Testis (tissue), 3 donors: ENCODE results near the gene CATSPERE. TPM values are rescaled to one million over a fixed set of nuclear protein-coding genes. Genes with fewer than 3 reads are reported as not detected.

Source experiments
- DNase-seq: peaks from one replicate; pipeline ENCODE4 v3.0.0-alpha.2; 2019
- H3K27ac ChIP-seq, 2 donors: fragments of 200-600 bp; sonication (generic); one replicate each; pipeline ENCODE4 v1.5.1; 2019
- H3K27me3 ChIP-seq: fragments of 200-600 bp; sonication (generic); one replicate; pipeline ENCODE4 v1.5.1; 2019
- H3K36me3 ChIP-seq: fragments of 200-600 bp; sonication (generic); one replicate; pipeline ENCODE4 v1.5.1; 2017; ENCODE audit warnings: low read depth; ENCODE audit errors: missing control alignments
- H3K4me1 ChIP-seq: fragments of 200-600 bp; sonication (generic); one replicate; pipeline ENCODE4 v1.5.1; 2019
- H3K4me3 ChIP-seq, 2 donors: fragments of 200-600 bp; sonication (generic); one replicate each; pipeline ENCODE4 v1.5.1; 2017 to 2019
- H3K9me3 ChIP-seq: fragments of 200-600 bp; sonication (generic); one replicate; pipeline ENCODE4 v1.5.1; 2017
- CTCF ChIP-seq, 3 experiments: fragments of 450-650 bp in 2 of 3; fragments of 200-600 bp in 1 of 3; sonication (generic) in 1 of 3; IDR thresholded peaks; one replicate each; pipeline ENCODE4 v1.5.1; 2016 to 2019; ENCODE audit warnings: antibody characterized with exemption in 3 of 3, mild to moderate bottlenecking in 2 of 3, moderate library complexity in 1 of 3
- POLR2A ChIP-seq: fragments of 450-650 bp; IDR thresholded peaks from one replicate; pipeline ENCODE4 v1.6.1; 2017; ENCODE audit warnings: antibody characterized with exemption, mild to moderate bottlenecking, moderate library complexity
- WGBS, 2 donors: methylation state at CpG; one replicate each; pipeline ENCODE4 v1.1.5; 2018; 5-methylcytosine and 5-hydroxymethylcytosine counted together
- intact Hi-C: fragments of 100-400 bp; cut with DNase I; formaldehyde crosslinking; loops from one replicate; pipeline ENCODE4 v1.15.1; 2023; ENCODE audit warnings: low total_unique reads
- polyA plus RNA-seq: library from polyadenylated mRNA; stranded (reverse); fragments of 350-450 nt; fragmentation: Illumina TruSeq; extraction: RNeasy Lipid Tissue Mini Kit (QIAGEN cat#74804); gene quantifications from one replicate; pipeline ENCODE4 v1.2.3, GENCODE V29; 2014; ENCODE audit warnings: low read depth, low replicate concordance; ENCODE audit not compliant: insufficient read depth
- total RNA-seq, 2 donors: library from RNA; depleted of rRNA; stranded (reverse); fragments of >200 nt; gene quantifications; one replicate each; pipeline ENCODE4 v1.2.3, GENCODE V29; 2016

Gene CATSPERE
- total and polyA plus RNA-seq, 3 donors from 2014 or later: 10.4 to 46.0 (median 15.7) TPM

GRCh38 chr1:244614113-244614836, 153.2 kb downstream of the CATSPERE start:
- no peak for DNase-seq
- H3K4me1 ChIP-seq: no peaks in the 10 kb centered on the region
- H3K27ac ChIP-seq: no peak overlapping the region
- TF ChIP-seq CTCF (IDR thresholded peaks at IDR 0.05) (no peak), POLR2A (no peak)
- intact Hi-C loops: no loop called here
- no peaks in the 10 kb centered on the region for H3K27me3 ChIP-seq
- H3K9me3 ChIP-seq: no peaks in the 10 kb centered on the region
- H3K36me3 ChIP-seq: no peaks in the 10 kb centered on the region
- no peak overlapping the region for H3K4me3 ChIP-seq
- 72 to 83% methylated on average over 9 of the region's 9 CpGs for WGBS, 2 donors

GRCh38 chr1:244614879-244615278, 153.8 kb downstream of the CATSPERE start:
- no peak overlapping the region for H3K27ac ChIP-seq
- no peaks in the 10 kb centered on the region for H3K4me1 ChIP-seq
- H3K4me3 ChIP-seq: no peak overlapping the region
- 47 to 61% methylated on average over 3 of the region's 3 CpGs for WGBS, 2 donors
- no peak for DNase-seq
- intact Hi-C loops: no loop called here
- H3K27me3 ChIP-seq: no peaks in the 10 kb centered on the region
- no peaks in the 10 kb centered on the region for H3K36me3 ChIP-seq
- TF ChIP-seq CTCF (IDR thresholded peaks at IDR 0.05) (no peak), POLR2A (no peak)
- H3K9me3 ChIP-seq: no peaks in the 10 kb centered on the region

GRCh38 chr1:244615301-244615700, 154.2 kb downstream of the CATSPERE start:
- no peak overlapping the region for H3K4me3 ChIP-seq
- DNase-seq: no peak
- no peak overlapping the region for H3K27ac ChIP-seq
- H3K9me3 ChIP-seq: no peaks in the 10 kb centered on the region
- no peaks in the 10 kb centered on the region for H3K27me3 ChIP-seq
- no peaks in the 10 kb centered on the region for H3K36me3 ChIP-seq
- TF ChIP-seq POLR2A (no peak), CTCF (IDR thresholded peaks at IDR 0.05) (no peak)
- WGBS, 2 donors: 87 to 90% methylated on average over 6 of the region's 6 CpGs
- intact Hi-C loops: no loop called here
- H3K4me1 ChIP-seq: no peaks in the 10 kb centered on the region

- intact Hi-C loops: no loop called here
- H3K9me3 ChIP-seq: no peaks in the 10 kb centered on the region
- no peak overlapping the region for H3K27ac ChIP-seq
- H3K4me1 ChIP-seq: no peaks in the 10 kb centered on the region
- DNase-seq: no peak
- no peak for TF ChIP-seq CTCF (IDR thresholded peaks at IDR 0.05)
- TF ChIP-seq POLR2A: no peak
- no peaks in the 10 kb centered on the region for H3K36me3 ChIP-seq
- 86 to 97% methylated on average over 4 of the region's 4 CpGs for WGBS, 2 donors
- H3K27me3 ChIP-seq: no peaks in the 10 kb centered on the region
- H3K4me3 ChIP-seq: no peak overlapping the region
Measured at GRCh38 chr1:244626709-244627108, 165.6 kb downstream of the CATSPERE start.

- 87 to 91% methylated on average over 5 of the region's 5 CpGs for WGBS, 2 donors
- intact Hi-C loops: no loop called here
- Histone ChIP-seq H3K27ac (no peak overlapping the region), H3K27me3 (no peaks in the 10 kb centered on the region), H3K4me1 (no peaks in the 10 kb centered on the region), H3K9me3 (no peaks in the 10 kb centered on the region), H3K36me3 (no peaks in the 10 kb centered on the region), H3K4me3 (no peak overlapping the region)
- no peak for TF ChIP-seq POLR2A
- no peak for TF ChIP-seq CTCF (IDR thresholded peaks at IDR 0.05)
- DNase-seq: no peak
Measured at GRCh38 chr1:244628789-244629188, 167.7 kb downstream of the CATSPERE start.
